ENCODE measurements around the gene CERS1. TPM values are rescaled to one million over a fixed set of nuclear protein-coding genes. Genes with fewer than 3 reads are reported as not detected.

Gene CERS1
- total RNA-seq, 4 donors from 2014 or later, result 0.24 to 1.3 (median 0.59) TPM

- no peaks in the 10 kb centered on the region for H3K9me3 ChIP-seq
- H3K27me3 ChIP-seq, result no peaks in the 10 kb centered on the region
- H3K36me3 ChIP-seq, result no peaks in the 10 kb centered on the region
- no peak overlapping the region for H3K27ac ChIP-seq
- intact Hi-C loops (cut with DNase I), result no loop called here
- peaks cover 2 to 4% of the 10 kb centered on the region in 2 donors for H3K4me1 ChIP-seq
- no peak for TF ChIP-seq POLR2A (IDR thresholded peaks at IDR 0.05)
- TF ChIP-seq CTCF (IDR thresholded peaks at IDR 0.05), result no peak
- 88% methylated on average over 10 of the region's 10 CpGs for WGBS, 2 donors
- no peak overlapping the region for H3K4me3 ChIP-seq (replicated peaks in 1 of 3)
- DNase-seq, result no peak
Measured at GRCh38 chr19:18889949-18890745, 5.8 kb downstream of the CERS1 start.

DNA sequence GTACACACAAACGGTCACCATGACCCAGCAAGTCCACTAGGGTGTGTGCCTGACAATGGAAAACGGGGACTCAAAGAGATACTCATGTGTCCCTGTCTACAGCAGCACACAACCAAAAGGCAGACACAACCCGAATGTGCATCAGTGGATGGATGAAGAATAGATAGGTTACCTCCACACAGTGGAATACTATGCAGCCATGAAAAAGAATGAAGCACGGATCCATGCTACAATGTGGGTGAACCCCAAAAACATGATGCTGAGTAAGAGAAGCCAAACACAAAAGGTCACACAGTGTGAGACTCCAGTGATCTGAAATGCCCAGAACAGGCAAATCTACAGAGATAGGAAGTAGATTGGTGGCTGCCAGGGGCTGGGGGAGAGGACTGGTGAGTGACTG is 9.0 kb downstream of the CERS1 start:
- H3K9me3 ChIP-seq, result no peaks in the 10 kb centered on the region
- H3K27ac ChIP-seq, result no peak overlapping the region
- no peaks in the 10 kb centered on the region for H3K4me1 ChIP-seq
- no peaks in the 10 kb centered on the region for H3K27me3 ChIP-seq
- TF ChIP-seq CTCF (IDR thresholded peaks at IDR 0.05) (no peak), POLR2A (IDR thresholded peaks at IDR 0.05) (no peak)
- intact Hi-C loops (cut with DNase I), result no loop called here
- 95 to 100% methylated on average over 4 of the region's 4 CpGs for WGBS, 2 donors
- no peak overlapping the region for H3K4me3 ChIP-seq (replicated peaks in 1 of 3)
- DNase-seq, result no peak
- no peaks in the 10 kb centered on the region for H3K36me3 ChIP-seq

DNA sequence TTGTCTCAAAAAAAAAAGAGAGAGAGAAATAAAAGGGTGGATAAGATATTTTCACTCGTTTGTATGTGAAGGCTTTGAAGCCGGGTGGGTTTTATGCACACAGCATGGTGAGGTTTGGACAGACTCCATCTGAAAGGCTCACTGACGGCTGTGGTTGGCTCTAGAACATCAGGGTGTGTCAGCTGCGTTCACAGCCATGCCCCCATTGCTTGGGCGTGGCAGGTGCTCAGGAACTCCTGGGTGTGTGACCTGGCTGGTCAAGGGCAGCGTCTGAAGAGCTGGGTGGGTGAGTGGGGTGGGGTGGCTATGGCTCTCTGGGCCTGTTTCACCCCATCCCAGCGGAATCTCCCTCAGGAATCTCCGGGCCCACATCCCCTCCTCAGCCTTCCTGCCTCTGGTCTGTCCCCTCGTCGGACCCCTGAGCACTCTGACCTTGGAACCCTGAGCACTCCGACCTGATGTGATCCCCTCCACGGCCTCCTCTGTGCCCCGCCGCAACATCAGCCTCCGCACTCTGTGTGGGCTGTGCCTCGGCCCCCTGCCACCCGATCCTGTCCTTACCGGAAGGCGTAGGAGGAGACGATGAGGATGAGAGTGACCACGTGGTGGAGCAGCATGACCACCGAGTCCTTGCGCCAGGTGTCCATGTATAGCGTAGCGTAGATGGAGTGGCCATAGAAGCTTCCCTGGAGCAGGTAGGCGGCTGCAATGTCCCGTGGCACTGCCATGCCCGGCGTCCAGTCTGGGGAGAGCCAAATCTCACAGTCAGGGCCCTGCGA is 12.2 kb downstream of the CERS1 start:
- DNase-seq, result no peak
- H3K27me3 ChIP-seq, result no peaks in the 10 kb centered on the region
- H3K9me3 ChIP-seq, result no peaks in the 10 kb centered on the region
- no peak overlapping the region for H3K4me3 ChIP-seq (replicated peaks in 1 of 3)
- no peaks in the 10 kb centered on the region for H3K4me1 ChIP-seq
- no peaks in the 10 kb centered on the region for H3K36me3 ChIP-seq
- no peak for TF ChIP-seq CTCF (IDR thresholded peaks at IDR 0.05)
- no peak overlapping the region for H3K27ac ChIP-seq
- WGBS, 2 donors, result 89 to 90% methylated on average over 22 to 30 of the region's 30 CpGs
- intact Hi-C loops (cut with DNase I), result no loop called here

DNA sequence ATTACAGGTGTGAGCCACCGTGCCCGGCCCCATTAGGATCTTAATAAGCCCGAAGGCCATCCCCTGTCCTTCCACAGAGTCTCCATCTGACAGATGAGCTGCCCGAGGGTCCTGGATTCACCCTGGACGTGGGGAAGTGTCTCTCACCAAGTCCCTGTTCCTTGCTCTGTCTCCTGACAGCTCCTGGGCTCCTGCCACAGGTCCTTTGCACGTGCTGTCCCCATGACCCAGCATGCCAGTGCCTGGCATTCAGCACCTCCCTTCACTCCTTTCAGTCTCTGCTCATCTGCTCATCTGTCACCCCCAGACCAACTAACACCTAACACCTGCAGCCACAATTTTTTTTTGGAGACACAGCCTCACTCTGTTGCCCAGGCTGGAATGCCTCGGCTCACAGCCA is 14.5 kb downstream of the CERS1 start:
- intact Hi-C loops (cut with DNase I), result no loop called here
- DNase-seq, result no peak
- WGBS, 2 donors, result 91 to 98% methylated on average over 7 of the region's 7 CpGs
- Histone ChIP-seq H3K27ac (no peak overlapping the region), H3K4me3 (replicated peaks in 1 of 3) (no peak overlapping the region), H3K4me1 (no peaks in the 10 kb centered on the region), H3K36me3 (no peaks in the 10 kb centered on the region), H3K27me3 (no peaks in the 10 kb centered on the region), H3K9me3 (no peaks in the 10 kb centered on the region)
- TF ChIP-seq POLR2A (IDR thresholded peaks at IDR 0.05) (no peak), CTCF (IDR thresholded peaks at IDR 0.05) (no peak)
